OCI-LY3 (cell line): ENCODE measurements around the gene MAST2.

Experiments used
- H2AFZ ChIP-seq: fragments of 200-600, 300-600 bp; shearing (Covaris generic); 2 replicates; pipeline ENCODE4 v1.6.0; 2014; ENCODE audit warnings: antibody characterized with exemption, low read depth, low read length
- H3K27ac ChIP-seq: fragments of 200-600, 300-600 bp; sonication (generic); 2 replicates; pipeline ENCODE4 v1.5.1; 2014; ENCODE audit warnings: mild to moderate bottlenecking, low read length, moderate library complexity, mixed read lengths
- H3K27me3 ChIP-seq: fragments of 200-600, 300-600 bp; sonication (generic); 2 replicates; pipeline ENCODE4 v1.6.1; 2014; ENCODE audit warnings: low read depth, low read length, mixed read lengths
- H3K36me3 ChIP-seq: fragments of 200-600, 300-600 bp; sonication (generic); replicated peaks from 2 replicates; pipeline ENCODE3; 2014; ENCODE audit warnings: low read depth, low read length, mixed read lengths
- H3K4me1 ChIP-seq: fragments of 300-600, 200-600 bp; sonication (generic); 2 replicates; pipeline ENCODE4 v1.6.1; 2014; ENCODE audit warnings: low read length, mixed read lengths
- H3K4me2 ChIP-seq: fragments of 200-600, 300-600 bp; sonication (generic); 2 replicates; pipeline ENCODE4 v1.6.1; 2014; ENCODE audit warnings: low read length, mixed read lengths
- H3K4me3 ChIP-seq: fragments of 300-600, 200-600 bp; sonication (generic); 2 replicates; pipeline ENCODE4 v1.5.1; 2014; ENCODE audit warnings: antibody characterized with exemption, mild to moderate bottlenecking, low read length, moderate library complexity
- H3K79me2 ChIP-seq: fragments of 300-600, 200-600 bp; shearing (Covaris generic); 2 replicates; pipeline ENCODE4 v1.6.1; 2014; ENCODE audit warnings: mild to moderate bottlenecking, low read length, mixed read lengths
- H3K9ac ChIP-seq: fragments of 300-600, 200-600 bp; shearing (Covaris generic); 2 replicates; pipeline ENCODE4 v1.6.0; 2014; ENCODE audit warnings: mild to moderate bottlenecking, low read length, moderate library complexity
- H3K9me3 ChIP-seq: fragments of 200-600, 300-600 bp; shearing (Covaris generic); 2 replicates; pipeline ENCODE4 v1.6.1; 2014; ENCODE audit warnings: low read length, mixed read lengths; ENCODE audit not compliant: insufficient read depth
- H4K20me1 ChIP-seq: fragments of 200-600, 300-600 bp; sonication (generic); 2 replicates; pipeline ENCODE4 v1.6.1; 2016; ENCODE audit warnings: low read length, mixed read lengths; ENCODE audit not compliant: insufficient read depth
- CTCF ChIP-seq: fragments of 200-600, 300-600 bp; sonication (generic); IDR thresholded peaks from 2 replicates; pipeline ENCODE4 v1.5.1; 2014; ENCODE audit warnings: antibody characterized with exemption, low read length, low read depth
- EZH2phosphoT487 ChIP-seq: fragments of 200-600 bp; shearing (Covaris generic); IDR thresholded peaks from 2 replicates; pipeline ENCODE4 v1.6.1; 2018; ENCODE audit warnings: antibody characterized with exemption, mixed run types, low read depth

MAST2 gene

DNA sequence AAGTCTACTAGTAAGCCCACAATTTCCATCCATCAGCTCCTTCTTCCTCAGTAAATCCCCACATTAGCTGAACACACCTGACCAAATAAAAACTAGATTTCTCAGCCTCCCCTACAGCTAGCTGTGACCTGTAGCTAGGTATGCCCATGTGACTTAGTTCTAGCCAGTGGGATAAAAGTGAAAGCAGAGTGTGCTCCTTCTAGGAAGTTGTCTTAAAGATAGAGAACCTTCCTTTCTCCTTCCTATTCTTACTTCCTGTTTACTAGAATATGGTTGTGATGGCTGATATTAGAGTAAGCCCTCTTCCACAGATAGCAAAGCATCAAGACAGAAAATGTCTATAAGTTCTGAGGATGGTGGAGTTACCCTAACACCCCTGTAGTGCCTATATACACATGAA is 262.0 kb downstream of the MAST2 start:
- Histone ChIP-seq H3K9me3 (no peaks in the 10 kb centered on the region), H3K4me3 (no peak overlapping the region), H3K9ac (no peak overlapping the region), H3K36me3 (peaks cover 16% of the 10 kb centered on the region), H3K4me2 (peak overlapping the region; percentile 24), H3K27ac (peak overlapping the region; percentile 17; the same call in 1 of the 2 replicates), H3K27me3 (no peaks in the 10 kb centered on the region), H3K79me2 (no peaks in the 10 kb centered on the region), H2AFZ (no peak overlapping the region), H3K4me1 (peaks cover 70% of the 10 kb centered on the region), H4K20me1 (no peaks in the 10 kb centered on the region)
- no peak for TF ChIP-seq CTCF
- no peak for TF ChIP-seq EZH2phosphoT487

DNA sequence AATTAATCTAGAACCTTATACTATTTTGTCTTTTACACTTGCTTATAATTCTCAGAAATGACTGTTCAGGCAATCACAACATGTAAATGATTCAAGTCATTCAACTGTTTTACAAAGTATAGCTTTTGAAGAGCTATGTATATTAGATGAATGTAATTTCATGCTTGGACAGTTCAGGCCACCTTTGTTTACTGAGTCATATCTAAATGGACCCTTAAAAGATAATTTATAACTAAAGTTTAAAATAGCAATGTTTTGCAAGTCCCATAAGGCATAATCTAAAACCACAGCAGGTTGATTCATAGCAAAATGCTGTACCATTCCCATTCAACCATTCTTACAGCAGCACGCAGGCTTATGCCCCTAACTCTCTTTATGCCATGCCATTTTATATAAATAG is 264.2 kb downstream of the MAST2 start:
- Histone ChIP-seq H2AFZ (no peak overlapping the region), H3K36me3 (no peaks in the 10 kb centered on the region), H4K20me1 (no peaks in the 10 kb centered on the region), H3K4me3 (no peak overlapping the region), H3K79me2 (no peaks in the 10 kb centered on the region), H3K27ac (no peak overlapping the region), H3K4me1 (peaks cover 52% of the 10 kb centered on the region), H3K27me3 (no peaks in the 10 kb centered on the region), H3K9me3 (no peaks in the 10 kb centered on the region), H3K4me2 (no peak overlapping the region), H3K9ac (no peak overlapping the region)
- no peak for TF ChIP-seq CTCF
- TF ChIP-seq EZH2phosphoT487, result no peak

- Histone ChIP-seq H3K27me3 (no peaks in the 10 kb centered on the region), H4K20me1 (no peaks in the 10 kb centered on the region), H3K9me3 (no peaks in the 10 kb centered on the region), H2AFZ (no peak overlapping the region), H3K4me2 (no peak overlapping the region), H3K4me1 (peaks cover 44% of the 10 kb centered on the region), H3K4me3 (no peak overlapping the region), H3K79me2 (no peaks in the 10 kb centered on the region), H3K9ac (no peak overlapping the region), H3K36me3 (no peaks in the 10 kb centered on the region), H3K27ac (no peak overlapping the region)
- TF ChIP-seq EZH2phosphoT487 (no peak), CTCF (no peak)
Observed at GRCh38 chr1:46068525-46068924, 265.1 kb downstream of the MAST2 start.

GRCh38 chr1:46070164-46070814 is 266.9 kb downstream of the MAST2 start:
- H2AFZ ChIP-seq, result no peak overlapping the region
- no peak overlapping the region for H3K4me3 ChIP-seq
- H3K36me3 ChIP-seq, result no peaks in the 10 kb centered on the region
- TF ChIP-seq EZH2phosphoT487 (no peak), CTCF (no peak)
- no peak overlapping the region for H3K27ac ChIP-seq
- no peaks in the 10 kb centered on the region for H4K20me1 ChIP-seq
- H3K9ac ChIP-seq, result no peak overlapping the region
- peaks cover 31% of the 10 kb centered on the region for H3K4me1 ChIP-seq
- no peaks in the 10 kb centered on the region for H3K79me2 ChIP-seq
- H3K27me3 ChIP-seq, result no peaks in the 10 kb centered on the region
- no peaks in the 10 kb centered on the region for H3K9me3 ChIP-seq
- no peak overlapping the region for H3K4me2 ChIP-seq
